Liver (tissue), 3 donors: ENCODE measurements around the gene LOXL4.

Experiments
- EGR1 ChIP-seq, 2 donors: IDR thresholded peaks; 2 replicates each; pipeline ENCODE4 v1.6.1; 2016 to 2018; ENCODE audit warnings: antibody characterized with exemption in 2 of 2, low read depth in 2 of 2
- JUND ChIP-seq, 2 donors: IDR thresholded peaks; 2 replicates each; pipeline ENCODE4 v1.6.1; 2016; ENCODE audit warnings: antibody characterized with exemption in 2 of 2
- NR2F2 ChIP-seq: IDR thresholded peaks from 2 replicates; pipeline ENCODE4 v1.6.1; 2016; ENCODE audit warnings: antibody characterized with exemption
- RAD21 ChIP-seq, 2 donors: IDR thresholded peaks; 2 replicates each; pipeline ENCODE4 v1.6.1; 2016; ENCODE audit warnings: antibody characterized with exemption in 2 of 2, mild to moderate bottlenecking in 2 of 2
- TAF1 ChIP-seq: conservative IDR thresholded peaks from 2 replicates; pipeline ENCODE4 v1.6.1; 2016; ENCODE audit warnings: antibody characterized with exemption, mild to moderate bottlenecking
- YY1 ChIP-seq: IDR thresholded peaks from 2 replicates; pipeline ENCODE4 v1.6.1; 2016; ENCODE audit warnings: antibody characterized with exemption, mild to moderate bottlenecking
- TF ChIP-seq, protein P1 (sequence below): fragments of 150-350 bp; IDR thresholded peaks from 2 replicates; pipeline ENCODE4 v1.5.1; 2017; ENCODE audit warnings: improper control_type of control experiment, low read depth, low read length; ENCODE audit not compliant: missing input control
- TF ChIP-seq, protein P2 (sequence below): IDR thresholded peaks from 2 replicates; pipeline ENCODE4 v1.6.1; 2016; ENCODE audit warnings: antibody characterized with exemption
- TF ChIP-seq, protein P3 (sequence below): IDR thresholded peaks from 2 replicates; pipeline ENCODE4 v1.6.1; 2016; ENCODE audit warnings: antibody characterized with exemption
- donor health status: healthy.
- donor health status: healthy.

DNA sequence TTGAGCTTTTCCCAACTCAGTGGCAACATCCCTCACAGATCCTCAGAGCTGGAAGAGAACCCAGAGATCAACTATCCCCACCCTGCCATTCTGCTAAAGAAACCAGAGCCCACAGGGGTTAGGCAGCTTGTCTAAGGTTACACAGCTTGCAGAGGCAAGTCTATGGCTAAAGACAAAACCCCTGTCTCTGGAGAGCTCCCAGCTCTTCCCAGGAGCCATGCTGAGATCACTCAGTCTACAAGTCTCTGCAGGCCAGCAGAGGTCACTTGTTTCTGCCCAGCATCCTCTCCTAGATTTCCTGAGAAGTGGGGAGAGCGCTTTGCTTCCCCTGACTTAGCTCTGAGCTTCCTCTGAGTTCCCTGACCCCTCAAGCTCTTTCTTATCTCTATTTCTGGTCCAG, 28.5 kb upstream of the LOXL4 start:
- TF ChIP-seq, protein P1, sequence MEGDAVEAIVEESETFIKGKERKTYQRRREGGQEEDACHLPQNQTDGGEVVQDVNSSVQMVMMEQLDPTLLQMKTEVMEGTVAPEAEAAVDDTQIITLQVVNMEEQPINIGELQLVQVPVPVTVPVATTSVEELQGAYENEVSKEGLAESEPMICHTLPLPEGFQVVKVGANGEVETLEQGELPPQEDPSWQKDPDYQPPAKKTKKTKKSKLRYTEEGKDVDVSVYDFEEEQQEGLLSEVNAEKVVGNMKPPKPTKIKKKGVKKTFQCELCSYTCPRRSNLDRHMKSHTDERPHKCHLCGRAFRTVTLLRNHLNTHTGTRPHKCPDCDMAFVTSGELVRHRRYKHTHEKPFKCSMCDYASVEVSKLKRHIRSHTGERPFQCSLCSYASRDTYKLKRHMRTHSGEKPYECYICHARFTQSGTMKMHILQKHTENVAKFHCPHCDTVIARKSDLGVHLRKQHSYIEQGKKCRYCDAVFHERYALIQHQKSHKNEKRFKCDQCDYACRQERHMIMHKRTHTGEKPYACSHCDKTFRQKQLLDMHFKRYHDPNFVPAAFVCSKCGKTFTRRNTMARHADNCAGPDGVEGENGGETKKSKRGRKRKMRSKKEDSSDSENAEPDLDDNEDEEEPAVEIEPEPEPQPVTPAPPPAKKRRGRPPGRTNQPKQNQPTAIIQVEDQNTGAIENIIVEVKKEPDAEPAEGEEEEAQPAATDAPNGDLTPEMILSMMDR = no peak
- TF ChIP-seq NR2F2 (no peak), TAF1 (no peak), RAD21 (IDR thresholded peaks at IDR 0.05) (no peak), YY1 (no peak), JUND (IDR thresholded peaks at IDR 0.05) (no peak), EGR1 (IDR thresholded peaks at IDR 0.05; ENCODE audit: low read depth in 2 of 2) (no peak)
- TF ChIP-seq, protein P2, sequence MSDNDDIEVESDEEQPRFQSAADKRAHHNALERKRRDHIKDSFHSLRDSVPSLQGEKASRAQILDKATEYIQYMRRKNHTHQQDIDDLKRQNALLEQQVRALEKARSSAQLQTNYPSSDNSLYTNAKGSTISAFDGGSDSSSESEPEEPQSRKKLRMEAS = no peak
- TF ChIP-seq, protein P3, sequence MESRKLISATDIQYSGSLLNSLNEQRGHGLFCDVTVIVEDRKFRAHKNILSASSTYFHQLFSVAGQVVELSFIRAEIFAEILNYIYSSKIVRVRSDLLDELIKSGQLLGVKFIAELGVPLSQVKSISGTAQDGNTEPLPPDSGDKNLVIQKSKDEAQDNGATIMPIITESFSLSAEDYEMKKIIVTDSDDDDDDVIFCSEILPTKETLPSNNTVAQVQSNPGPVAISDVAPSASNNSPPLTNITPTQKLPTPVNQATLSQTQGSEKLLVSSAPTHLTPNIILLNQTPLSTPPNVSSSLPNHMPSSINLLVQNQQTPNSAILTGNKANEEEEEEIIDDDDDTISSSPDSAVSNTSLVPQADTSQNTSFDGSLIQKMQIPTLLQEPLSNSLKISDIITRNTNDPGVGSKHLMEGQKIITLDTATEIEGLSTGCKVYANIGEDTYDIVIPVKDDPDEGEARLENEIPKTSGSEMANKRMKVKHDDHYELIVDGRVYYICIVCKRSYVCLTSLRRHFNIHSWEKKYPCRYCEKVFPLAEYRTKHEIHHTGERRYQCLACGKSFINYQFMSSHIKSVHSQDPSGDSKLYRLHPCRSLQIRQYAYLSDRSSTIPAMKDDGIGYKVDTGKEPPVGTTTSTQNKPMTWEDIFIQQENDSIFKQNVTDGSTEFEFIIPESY = no peak
